ENCODE results near the gene POMGNT1.

Gene POMGNT1

DNA sequence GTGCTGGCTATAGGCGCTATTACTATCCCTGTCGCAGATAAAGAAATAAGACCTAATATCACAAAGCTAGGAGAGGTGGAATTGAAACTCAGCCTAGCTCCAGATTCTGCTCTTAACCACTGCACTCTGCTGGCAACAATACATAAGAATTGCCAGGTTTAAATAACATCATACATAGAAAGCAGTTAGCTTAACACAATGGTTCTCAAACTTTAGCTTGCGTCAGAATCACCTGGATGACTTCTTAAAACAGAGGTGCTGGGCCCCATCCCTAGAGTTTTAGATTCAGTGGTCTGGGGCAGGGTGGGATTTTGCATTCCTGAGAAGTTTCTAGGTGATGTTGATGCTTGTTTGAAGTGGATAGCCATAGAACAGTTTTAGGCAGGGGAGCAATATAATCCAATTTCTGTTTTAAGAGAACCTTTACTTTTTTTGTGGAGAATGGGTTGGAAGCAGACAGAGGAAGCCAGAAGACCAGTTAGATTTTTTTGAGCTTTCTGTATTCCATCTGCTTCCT lies 1.1 kb upstream of the POMGNT1 start:
- CTCF ChIA-PET = interaction anchor here (0.7 to 11.3 kb wide), 7 partner anchors 11 to 163 kb away, joined by 3 to 102 read pairs (median 4); no protein-coding TSS in a partner anchor
- POLR2A ChIA-PET = interaction anchor here (0.5 kb wide), 1 partner anchor 10 kb away, joined by 3 read pairs; no protein-coding TSS in a partner anchor
- no peak for TF ChIP-seq CTCF (IDR thresholded peaks at IDR 0.05; ENCODE audit: insufficient read depth, low read length, missing control alignments)
- DNase-seq (ENCODE audit: low read depth, low spot score) = no peak
- H3K4me3 ChIP-seq (ENCODE audit: low read depth, low read length) = peak overlapping the region; percentile 1

DNA sequence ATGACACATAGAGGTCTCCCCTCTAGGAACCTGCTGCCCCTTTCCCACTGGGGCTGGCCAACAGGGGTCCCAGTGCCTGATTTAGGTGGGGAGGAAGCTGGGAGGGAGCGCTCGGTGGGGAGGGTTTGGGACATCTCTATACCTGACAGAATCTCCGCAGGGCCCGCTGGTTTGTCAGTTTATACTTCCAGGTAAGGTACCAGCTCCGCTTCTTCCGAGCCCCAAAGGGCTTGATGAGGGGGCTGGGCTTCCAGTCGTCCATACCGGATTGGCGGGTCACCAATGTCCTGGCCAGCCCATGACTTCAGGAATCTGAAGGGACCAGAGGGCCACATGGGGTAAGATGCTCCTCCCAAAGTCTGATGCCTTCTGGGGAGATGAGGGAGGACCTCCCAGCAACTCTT lies 672 bp downstream of the POMGNT1 start:
- ChIA-PET CTCF (interaction anchor here (0.7 to 11.3 kb wide), 5 partner anchors 15 to 160 kb away, joined by 3 to 102 read pairs (median 9); no protein-coding TSS in a partner anchor), POLR2A (interaction anchor here (1.0 to 1.4 kb wide), 2 partner anchors 14 to 66 kb away, joined by 3 to 8 read pairs; partner anchors contain the start of gene PIK3R3)
- TF ChIP-seq CTCF (IDR thresholded peaks at IDR 0.05; ENCODE audit: insufficient read depth, low read length, missing control alignments) = no peak
- peak overlapping the region; percentile 86 for H3K4me3 ChIP-seq (ENCODE audit: low read depth, low read length)
- no peak for DNase-seq (ENCODE audit: low read depth, low spot score)

GRCh38 chr1:46196609-46197008 lies 1.6 kb downstream of the POMGNT1 start:
- POLR2A ChIA-PET = interaction anchor here (0.9 kb wide), 1 partner anchor 9 kb away, joined by 3 read pairs; no protein-coding TSS in a partner anchor
- no peak for DNase-seq (ENCODE audit: low read depth, low spot score)
- no peak for TF ChIP-seq CTCF (IDR thresholded peaks at IDR 0.05; ENCODE audit: insufficient read depth, low read length, missing control alignments)
- H3K4me3 ChIP-seq (ENCODE audit: low read depth, low read length) = no peak overlapping the region
- CTCF ChIA-PET = interaction anchor here (1.3 to 11.3 kb wide), 4 partner anchors 10 to 160 kb away, joined by 4 to 102 read pairs (median 16); no protein-coding TSS in a partner anchor

DNA sequence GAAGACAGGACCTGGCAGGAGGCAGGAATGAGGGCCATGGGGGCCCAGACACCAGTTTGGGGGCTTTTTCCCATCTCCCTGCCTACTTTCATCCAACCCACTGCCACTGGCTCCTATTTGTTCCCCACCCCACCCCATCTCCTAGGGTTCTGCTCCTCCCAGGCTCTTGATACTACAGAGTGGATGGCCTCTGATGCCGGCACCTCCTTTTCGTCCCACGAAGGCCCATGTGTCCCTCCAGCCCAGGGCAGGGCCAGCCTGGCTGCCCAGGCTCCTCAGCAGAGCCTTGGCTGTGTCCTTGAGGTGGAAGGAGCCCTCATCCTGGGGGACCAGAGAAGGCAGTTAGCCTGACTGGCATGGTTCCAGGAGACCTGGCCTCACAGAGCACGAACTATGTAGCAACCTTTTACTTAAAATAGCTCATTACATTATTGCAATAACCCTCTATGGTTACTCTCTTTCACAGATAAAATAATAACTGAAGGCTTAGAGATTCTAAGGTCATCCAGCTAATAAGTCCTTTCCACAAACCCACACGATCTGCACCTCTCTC lies 3.5 kb downstream of the POMGNT1 start:
- TF ChIP-seq CTCF (IDR thresholded peaks at IDR 0.05; ENCODE audit: insufficient read depth, low read length, missing control alignments) = no peak
- DNase-seq (ENCODE audit: low read depth, low spot score) = no peak
- ChIA-PET CTCF (interaction anchor here (1.2 to 4.4 kb wide), 5 partner anchors 11 to 158 kb away, joined by 3 to 17 read pairs (median 5); no protein-coding TSS in a partner anchor), POLR2A (no interaction called here)
- no peak overlapping the region for H3K4me3 ChIP-seq (ENCODE audit: low read depth, low read length)

DNA sequence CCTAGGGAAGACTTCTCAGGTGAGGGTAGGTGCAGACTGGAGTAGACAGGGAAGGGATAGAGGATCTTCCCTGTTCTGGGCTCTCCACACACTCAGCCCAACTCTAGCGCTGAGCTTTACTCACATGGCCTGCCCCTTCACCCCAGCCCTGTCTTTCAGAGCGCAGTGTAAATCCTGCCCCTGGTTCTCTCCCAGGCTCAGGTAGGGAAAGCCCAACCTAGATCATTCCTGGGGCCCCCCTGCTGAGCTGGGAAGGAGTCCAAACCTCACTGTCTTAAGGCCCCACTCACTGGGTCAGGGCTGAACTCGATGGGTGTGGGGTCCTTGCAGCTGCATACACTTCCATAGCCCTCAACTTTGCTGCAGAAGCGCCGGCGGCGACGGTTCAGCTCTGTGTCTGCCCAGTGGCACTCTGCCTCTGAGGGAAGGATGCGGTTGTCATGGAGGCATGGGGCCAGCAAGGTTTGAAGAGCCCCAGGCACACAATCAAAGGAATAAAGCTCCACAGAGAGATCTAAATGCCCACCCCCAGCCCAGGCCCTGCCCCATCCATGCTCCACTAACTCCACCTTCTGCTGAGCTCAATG lies 4.2 kb downstream of the POMGNT1 start:
- H3K4me3 ChIP-seq (ENCODE audit: low read depth, low read length) = no peak overlapping the region
- CTCF ChIA-PET = interaction anchor here (2.8 to 5.7 kb wide), 3 partner anchors 13 to 157 kb away, joined by 14 to 24 read pairs (median 17); no protein-coding TSS in a partner anchor
- no peak for DNase-seq (ENCODE audit: low read depth, low spot score)
- TF ChIP-seq CTCF (IDR thresholded peaks at IDR 0.05; ENCODE audit: insufficient read depth, low read length, missing control alignments) = no peak
- POLR2A ChIA-PET = no interaction called here

DNA sequence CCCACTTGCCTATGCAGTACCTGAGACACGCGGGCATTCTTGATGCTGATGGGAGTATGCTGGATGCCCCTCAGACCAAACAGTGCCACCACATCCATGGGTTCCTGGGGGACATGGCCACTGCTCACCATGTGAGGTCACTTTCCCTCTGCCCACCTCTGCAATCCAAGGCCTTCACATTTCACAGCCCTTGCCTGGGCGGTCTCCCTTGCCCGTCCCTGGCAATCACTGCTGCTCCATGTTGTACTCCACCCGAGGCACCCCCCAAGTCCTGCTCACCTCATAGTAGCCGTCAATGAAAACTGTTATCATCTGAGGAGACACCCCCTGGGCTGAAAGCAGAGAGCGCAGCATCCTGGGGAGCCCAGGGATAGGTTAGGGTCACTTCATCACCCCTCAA lies 4.9 kb downstream of the POMGNT1 start:
- ChIA-PET CTCF (interaction anchor here (1.5 to 5.7 kb wide), 3 partner anchors 12 to 156 kb away, joined by 4 to 24 read pairs (median 17); no protein-coding TSS in a partner anchor), POLR2A (no interaction called here)
- DNase-seq (ENCODE audit: low read depth, low spot score) = no peak
- no peak overlapping the region for H3K4me3 ChIP-seq (ENCODE audit: low read depth, low read length)
- TF ChIP-seq CTCF (IDR thresholded peaks at IDR 0.05; ENCODE audit: insufficient read depth, low read length, missing control alignments) = no peak

Measured in AG04449 (cell line).